Measurements from ENCODE around the gene GNG7. TPM values are rescaled to one million over a fixed set of nuclear protein-coding genes. Genes with fewer than 3 reads are reported as not detected.
"Not testable (repeated sequence)": the region's sequence is repeated elsewhere in the genome, so short reads cannot be mapped to it uniquely, and the experiment has no call there.

Gene GNG7
- polyA plus RNA-seq, 1 donor = 2.2 TPM

GRCh38 chr19:2507109-2507508 is 195.4 kb downstream of the GNG7 start:
- peak; percentile 58 to 72 for DNase-seq
- H3K27ac ChIP-seq (ENCODE audit: low read length) = no peak overlapping the region
- H3K4me3 ChIP-seq (ENCODE audit: low read length) = no peak overlapping the region
- no peaks in the 10 kb centered on the region for H3K9me3 ChIP-seq (ENCODE audit: control insufficient read depth, low read depth, low read length)
- no peaks in the 10 kb centered on the region for H3K36me3 ChIP-seq (ENCODE audit: control insufficient read depth, insufficient read depth, low read length)
- peaks cover 4% of the 10 kb centered on the region for H3K4me1 ChIP-seq (ENCODE audit: control insufficient read depth, insufficient read depth, low read length)
- no peaks in the 10 kb centered on the region for H3K27me3 ChIP-seq (ENCODE audit: control insufficient read depth, insufficient read depth, low read length)
- no CpG with 5 or more reads among the region's 12 CpGs for WGBS (ENCODE audit: insufficient coverage, low lambda C conversion rate)

- DNase-seq; H3K4me1 ChIP-seq (ENCODE audit: control insufficient read depth, insufficient read depth, low read length); H3K36me3 ChIP-seq (ENCODE audit: control insufficient read depth, insufficient read depth, low read length); H3K27ac ChIP-seq (ENCODE audit: low read length); H3K9me3 ChIP-seq (ENCODE audit: control insufficient read depth, low read depth, low read length); H3K27me3 ChIP-seq (ENCODE audit: control insufficient read depth, insufficient read depth, low read length); H3K4me3 ChIP-seq (ENCODE audit: low read length): not testable (repeated sequence)
- 100% methylated on average over 1 of the region's 8 CpGs for WGBS (ENCODE audit: insufficient coverage, low lambda C conversion rate)
These were observed 195.8 kb downstream of the GNG7 start for GRCh38 chr19:2506656-2507055.

- peaks cover 4% of the 10 kb centered on the region for H3K4me1 ChIP-seq (ENCODE audit: control insufficient read depth, insufficient read depth, low read length)
- no peaks in the 10 kb centered on the region for H3K36me3 ChIP-seq (ENCODE audit: control insufficient read depth, insufficient read depth, low read length)
- no peak overlapping the region for H3K27ac ChIP-seq (ENCODE audit: low read length)
- peak; percentile 35 to 51 for DNase-seq
- peaks cover 5% of the 10 kb centered on the region for H3K27me3 ChIP-seq (ENCODE audit: control insufficient read depth, insufficient read depth, low read length)
- H3K9me3 ChIP-seq (ENCODE audit: control insufficient read depth, low read depth, low read length) = no peaks in the 10 kb centered on the region
- H3K4me3 ChIP-seq (ENCODE audit: low read length) = no peak overlapping the region
- WGBS (ENCODE audit: insufficient coverage, low lambda C conversion rate) = no CpG with 5 or more reads among the region's 21 CpGs
These were observed 198.9 kb downstream of the GNG7 start for GRCh38 chr19:2503521-2504109.

GRCh38 chr19:2500841-2501261 is 201.6 kb downstream of the GNG7 start:
- no peak for DNase-seq
- no peak overlapping the region for H3K4me3 ChIP-seq (ENCODE audit: low read length)
- peaks cover 4% of the 10 kb centered on the region for H3K4me1 ChIP-seq (ENCODE audit: control insufficient read depth, insufficient read depth, low read length)
- no peak overlapping the region for H3K27ac ChIP-seq (ENCODE audit: low read length)
- H3K36me3 ChIP-seq (ENCODE audit: control insufficient read depth, insufficient read depth, low read length) = no peaks in the 10 kb centered on the region
- no CpG with 5 or more reads among the region's 12 CpGs for WGBS (ENCODE audit: insufficient coverage, low lambda C conversion rate)
- no peaks in the 10 kb centered on the region for H3K9me3 ChIP-seq (ENCODE audit: control insufficient read depth, low read depth, low read length)
- peaks cover 5% of the 10 kb centered on the region for H3K27me3 ChIP-seq (ENCODE audit: control insufficient read depth, insufficient read depth, low read length)

GRCh38 chr19:2500156-2500555 is 202.3 kb downstream of the GNG7 start:
- no peaks in the 10 kb centered on the region for H3K36me3 ChIP-seq (ENCODE audit: control insufficient read depth, insufficient read depth, low read length)
- peaks cover 11% of the 10 kb centered on the region for H3K4me1 ChIP-seq (ENCODE audit: control insufficient read depth, insufficient read depth, low read length)
- DNase-seq = no peak
- H3K27me3 ChIP-seq (ENCODE audit: control insufficient read depth, insufficient read depth, low read length) = peaks cover 8% of the 10 kb centered on the region
- no peak overlapping the region for H3K4me3 ChIP-seq (ENCODE audit: low read length)
- no peak overlapping the region for H3K27ac ChIP-seq (ENCODE audit: low read length)
- peaks cover 2% of the 10 kb centered on the region for H3K9me3 ChIP-seq (ENCODE audit: control insufficient read depth, low read depth, low read length)
- WGBS (ENCODE audit: insufficient coverage, low lambda C conversion rate) = 100% methylated on average over 1 of the region's 13 CpGs

GRCh38 chr19:2497186-2497585 is 205.3 kb downstream of the GNG7 start:
- Histone ChIP-seq H3K4me1 (ENCODE audit: control insufficient read depth, insufficient read depth, low read length) (peaks cover 10% of the 10 kb centered on the region), H3K9me3 (ENCODE audit: control insufficient read depth, low read depth, low read length) (peaks cover 2% of the 10 kb centered on the region), H3K27ac (ENCODE audit: low read length) (no peak overlapping the region), H3K36me3 (ENCODE audit: control insufficient read depth, insufficient read depth, low read length) (no peaks in the 10 kb centered on the region), H3K27me3 (ENCODE audit: control insufficient read depth, insufficient read depth, low read length) (peaks cover 21% of the 10 kb centered on the region), H3K4me3 (ENCODE audit: low read length) (no peak overlapping the region)
- WGBS (ENCODE audit: insufficient coverage, low lambda C conversion rate) = no CpG with 5 or more reads among the region's 10 CpGs
- DNase-seq = no peak

- peaks cover 26% of the 10 kb centered on the region for H3K27me3 ChIP-seq (ENCODE audit: control insufficient read depth, insufficient read depth, low read length)
- WGBS (ENCODE audit: insufficient coverage, low lambda C conversion rate) = no CpG with 5 or more reads among the region's 16 CpGs
These were observed 206.7 kb downstream of the GNG7 start for GRCh38 chr19:2495651-2496316.

GRCh38 chr19:2495130-2495641 is 207.3 kb downstream of the GNG7 start:
- H3K36me3 ChIP-seq (ENCODE audit: control insufficient read depth, insufficient read depth, low read length) = no peaks in the 10 kb centered on the region
- peak; percentile 53 to 67 for DNase-seq
- peak overlapping the region; percentile 63 for H3K27ac ChIP-seq (ENCODE audit: low read length)
- peaks cover 2% of the 10 kb centered on the region for H3K9me3 ChIP-seq (ENCODE audit: control insufficient read depth, low read depth, low read length)
- no CpG with 5 or more reads among the region's 26 CpGs for WGBS (ENCODE audit: insufficient coverage, low lambda C conversion rate)
- peaks cover 10% of the 10 kb centered on the region for H3K4me1 ChIP-seq (ENCODE audit: control insufficient read depth, insufficient read depth, low read length)
- H3K27me3 ChIP-seq (ENCODE audit: control insufficient read depth, insufficient read depth, low read length) = peaks cover 28% of the 10 kb centered on the region
- H3K4me3 ChIP-seq (ENCODE audit: low read length) = peak overlapping the region; percentile 49

More at GRCh38 chr19:2495651-2496316, 206.7 kb downstream of the GNG7 start:
- H3K36me3 ChIP-seq (ENCODE audit: control insufficient read depth, insufficient read depth, low read length) = no peaks in the 10 kb centered on the region
- no peak overlapping the region for H3K4me3 ChIP-seq (ENCODE audit: low read length)
- peaks cover 2% of the 10 kb centered on the region for H3K9me3 ChIP-seq (ENCODE audit: control insufficient read depth, low read depth, low read length)
- H3K27ac ChIP-seq (ENCODE audit: low read length) = peak overlapping the region; percentile 63
- DNase-seq = peak in 1 of 2 donors; percentile 27
- peaks cover 10% of the 10 kb centered on the region for H3K4me1 ChIP-seq (ENCODE audit: control insufficient read depth, insufficient read depth, low read length)

GRCh38 chr19:2494447-2495129 is 207.9 kb downstream of the GNG7 start:
- WGBS (ENCODE audit: insufficient coverage, low lambda C conversion rate) = no CpG with 5 or more reads among the region's 72 CpGs
- H3K4me3 ChIP-seq (ENCODE audit: low read length) = peak overlapping the region; percentile 53
- peak; percentile 57 to 72 for DNase-seq
- H3K27me3 ChIP-seq (ENCODE audit: control insufficient read depth, insufficient read depth, low read length) = peaks cover 34% of the 10 kb centered on the region
- H3K4me1 ChIP-seq (ENCODE audit: control insufficient read depth, insufficient read depth, low read length) = peaks cover 11% of the 10 kb centered on the region
- peaks cover 2% of the 10 kb centered on the region for H3K9me3 ChIP-seq (ENCODE audit: control insufficient read depth, low read depth, low read length)
- no peaks in the 10 kb centered on the region for H3K36me3 ChIP-seq (ENCODE audit: control insufficient read depth, insufficient read depth, low read length)
- H3K27ac ChIP-seq (ENCODE audit: low read length) = peak overlapping the region; percentile 63

- DNase-seq = peak in 1 of 2 donors; percentile 20
- Histone ChIP-seq H3K4me1 (ENCODE audit: control insufficient read depth, insufficient read depth, low read length) (peaks cover 13% of the 10 kb centered on the region), H3K36me3 (ENCODE audit: control insufficient read depth, insufficient read depth, low read length) (no peaks in the 10 kb centered on the region), H3K9me3 (ENCODE audit: control insufficient read depth, low read depth, low read length) (peaks cover 5% of the 10 kb centered on the region), H3K27ac (ENCODE audit: low read length) (no peak overlapping the region), H3K4me3 (ENCODE audit: low read length) (peak overlapping the region; percentile 53), H3K27me3 (ENCODE audit: control insufficient read depth, insufficient read depth, low read length) (peaks cover 35% of the 10 kb centered on the region)
- no CpG with 5 or more reads among the region's 21 CpGs for WGBS (ENCODE audit: insufficient coverage, low lambda C conversion rate)
These were observed 208.4 kb downstream of the GNG7 start for GRCh38 chr19:2494084-2494446.
